CD4-positive, alpha-beta T cell (primary cell): Measurements from ENCODE around the gene YPEL2. TPM values are rescaled to one million over a fixed set of nuclear protein-coding genes. Genes with fewer than 3 reads are reported as not detected.

Experiments used
- ATAC-seq: fragments of 200-7000 bp; cut with Tn5 transposase; one replicate; pipeline ENCODE4 v1.10.0; 2022; ENCODE audit warnings: mild to moderate bottlenecking; ENCODE audit not compliant: poor library complexity
- CTCF ChIA-PET: fragments of 350-600 bp; sonication (Branson Sonifier 250); formaldehyde crosslinking; loops from one replicate; lab custom pipeline; 2021; ENCODE audit warnings: antibody characterized with exemption, inconsistent platforms; lab: Charles Lee
- POLR2A ChIA-PET: fragments of 350-600 bp; sonication (Branson Sonifier 250); formaldehyde crosslinking; loops from one replicate; lab custom pipeline; 2021; ENCODE audit warnings: antibody characterized with exemption, inconsistent platforms; lab: Charles Lee
- DNase-seq, 14 experiments: peaks; one replicate each; pipeline ENCODE4 v3.0.0-alpha.2; 2013 to 2020; ENCODE audit warnings: mixed read lengths in 2 of 14
- H3K27ac ChIP-seq, 2 donors: one replicate each; pipeline versions ENCODE4 v1.5.1 to v1.7.0; 2013; ENCODE audit warnings: low read length in 2 of 2, low read depth in 1 of 2, mild to moderate bottlenecking in 1 of 2
- H3K27me3 ChIP-seq, 2 experiments: 1 replicate in 1 of 2; 2 replicates in 1 of 2; pipeline versions ENCODE4 v1.6.1 to v1.7.0; 2013; ENCODE audit warnings: low read length in 2 of 2, control low read depth in 1 of 2, mild to moderate bottlenecking in 1 of 2, moderate library complexity in 1 of 2; ENCODE audit not compliant: insufficient read depth in 2 of 2, control insufficient read depth in 1 of 2
- H3K36me3 ChIP-seq: one replicate; pipeline ENCODE4 v1.6.1; 2013; ENCODE audit warnings: low read length, control low read depth; ENCODE audit not compliant: insufficient read depth
- H3K4me1 ChIP-seq: one replicate; pipeline ENCODE4 v1.6.1; 2013; ENCODE audit warnings: low read length, control low read depth; ENCODE audit not compliant: insufficient read depth
- H3K4me3 ChIP-seq: one replicate; pipeline ENCODE4 v1.5.1; 2013; ENCODE audit warnings: mild to moderate bottlenecking, low read length, moderate library complexity
- H3K9me3 ChIP-seq, 2 experiments: 1 replicate in 1 of 2; 2 replicates in 1 of 2; pipeline versions ENCODE4 v1.6.1 to v1.7.0; 2013; ENCODE audit warnings: low read length in 2 of 2, mild to moderate bottlenecking in 2 of 2, control low read depth in 1 of 2, moderate library complexity in 1 of 2; ENCODE audit not compliant: control insufficient read depth in 1 of 2, insufficient read depth in 1 of 2
- H3K27ac Mint-ChIP-seq: one replicate; pipeline ENCODE4 v1.8.0; 2020; ENCODE audit warnings: mixed read lengths
- H3K27me3 Mint-ChIP-seq: one replicate; pipeline ENCODE4 v1.8.0; 2021; ENCODE audit warnings: mixed read lengths
- H3K36me3 Mint-ChIP-seq: one replicate; pipeline ENCODE4 v1.8.0; 2021; ENCODE audit warnings: low read depth, mixed read lengths
- H3K4me1 Mint-ChIP-seq: one replicate; pipeline ENCODE4 v1.8.0; 2021; ENCODE audit warnings: low read depth, mixed read lengths
- H3K4me3 Mint-ChIP-seq: one replicate; pipeline ENCODE4 v1.8.0; 2020; ENCODE audit warnings: mild to moderate bottlenecking, mixed read lengths
- H3K9me3 Mint-ChIP-seq: one replicate; pipeline ENCODE4 v1.8.0; 2020; ENCODE audit warnings: mixed read lengths
- CTCF ChIP-seq: fragments of 200-600 bp; IDR thresholded peaks from one replicate; pipeline ENCODE4 v1.8.0; 2022; ENCODE audit warnings: antibody characterized with exemption, mild to moderate bottlenecking
- intact Hi-C, 2 experiments: fragments of 100-400 bp; cut with DNase I in 1 of 2; cut with micrococcal nuclease in 1 of 2; formaldehyde crosslinking; loops; one replicate each; pipeline versions ENCODE4 v1.15.1 to v1.9.0; 2023 to 2025; cut with DNase I, micrococcal nuclease
- total RNA-seq, 174 experiments: library from RNA in 2 of 174; stranded (reverse) in 2 of 174; gene quantifications; one replicate each; pipeline ENCODE4 v1.2.3 and lab custom pipeline; 2021 to 2026

Gene YPEL2
- total RNA-seq, 2 experiments from 2014 or later: 69.1 to 71.6 TPM

- H3K4me3 ChIP-seq: no peak overlapping the region
- H3K9me3 ChIP-seq: no peaks in the 10 kb centered on the region
- peaks cover 7% of the 10 kb centered on the region for H3K36me3 ChIP-seq
- ATAC-seq: no peak
- H3K27ac Mint-ChIP-seq: no peak overlapping the region
- no peaks in the 10 kb centered on the region for H3K27me3 ChIP-seq
- no peak overlapping the region for H3K27ac ChIP-seq
- H3K4me1 ChIP-seq: peaks cover 10% of the 10 kb centered on the region
- CTCF ChIA-PET: interaction anchor here (1.4 kb wide), 1 partner anchor 52 kb away, joined by 4 read pairs; no protein-coding TSS in a partner anchor
- peaks cover 41% of the 10 kb centered on the region for H3K4me1 Mint-ChIP-seq
- H3K36me3 Mint-ChIP-seq: peaks cover 13% of the 10 kb centered on the region
- H3K4me3 Mint-ChIP-seq: no peak overlapping the region
- no peak for TF ChIP-seq CTCF
- POLR2A ChIA-PET: interaction anchor here (0.6 kb wide), 1 partner anchor 32 kb away, joined by 3 read pairs; no protein-coding TSS in a partner anchor
- intact Hi-C loops: no loop called here
- DNase-seq: no peak
- H3K9me3 Mint-ChIP-seq: no peaks in the 10 kb centered on the region
- no peaks in the 10 kb centered on the region for H3K27me3 Mint-ChIP-seq
These were observed 50.5 kb downstream of the YPEL2 start for GRCh38 chr17:59381716-59382570.

GRCh38 chr17:59383893-59384292 is 52.4 kb downstream of the YPEL2 start:
- no peak overlapping the region for H3K4me3 ChIP-seq
- no peak overlapping the region for H3K27ac ChIP-seq
- H3K36me3 ChIP-seq: peaks cover 17% of the 10 kb centered on the region
- intact Hi-C loops: no loop called here
- peaks cover 34% of the 10 kb centered on the region for H3K4me1 Mint-ChIP-seq
- H3K27me3 ChIP-seq: no peaks in the 10 kb centered on the region
- no peaks in the 10 kb centered on the region for H3K9me3 ChIP-seq
- H3K4me3 Mint-ChIP-seq: no peak overlapping the region
- H3K4me1 ChIP-seq: peaks cover 10% of the 10 kb centered on the region
- peaks cover 25% of the 10 kb centered on the region for H3K36me3 Mint-ChIP-seq
- H3K27ac Mint-ChIP-seq: no peak overlapping the region
- H3K27me3 Mint-ChIP-seq: no peaks in the 10 kb centered on the region
- no peak for TF ChIP-seq CTCF
- ATAC-seq (no peak), DNase-seq (no peak)
- no peaks in the 10 kb centered on the region for H3K9me3 Mint-ChIP-seq
- POLR2A ChIA-PET: no interaction called here
- CTCF ChIA-PET: no interaction called here

- DNase-seq (no peak), ATAC-seq (no peak)
- peaks cover 52% of the 10 kb centered on the region for H3K36me3 Mint-ChIP-seq
- H3K27me3 Mint-ChIP-seq: no peaks in the 10 kb centered on the region
- H3K36me3 ChIP-seq: peaks cover 37% of the 10 kb centered on the region
- ChIA-PET POLR2A (interaction anchor here (0.7 to 1.5 kb wide), 3 partner anchors 9 to 58 kb away, joined by 3 to 4 read pairs (median 3); no protein-coding TSS in a partner anchor), CTCF (no interaction called here)
- peaks cover 16% of the 10 kb centered on the region for H3K4me1 Mint-ChIP-seq
- no peaks in the 10 kb centered on the region for H3K9me3 Mint-ChIP-seq
- no peaks in the 10 kb centered on the region for H3K9me3 ChIP-seq
- no peak for TF ChIP-seq CTCF
- no peak overlapping the region for H3K4me3 Mint-ChIP-seq
- H3K4me3 ChIP-seq: no peak overlapping the region
- H3K27me3 ChIP-seq: no peaks in the 10 kb centered on the region
- no peak overlapping the region for H3K27ac ChIP-seq
- intact Hi-C loops: no loop called here
- no peak overlapping the region for H3K27ac Mint-ChIP-seq
- no peaks in the 10 kb centered on the region for H3K4me1 ChIP-seq
These were observed 56.1 kb downstream of the YPEL2 start for GRCh38 chr17:59387351-59388068.
